Measurements from ENCODE around the gene SIRT5.

DNA sequence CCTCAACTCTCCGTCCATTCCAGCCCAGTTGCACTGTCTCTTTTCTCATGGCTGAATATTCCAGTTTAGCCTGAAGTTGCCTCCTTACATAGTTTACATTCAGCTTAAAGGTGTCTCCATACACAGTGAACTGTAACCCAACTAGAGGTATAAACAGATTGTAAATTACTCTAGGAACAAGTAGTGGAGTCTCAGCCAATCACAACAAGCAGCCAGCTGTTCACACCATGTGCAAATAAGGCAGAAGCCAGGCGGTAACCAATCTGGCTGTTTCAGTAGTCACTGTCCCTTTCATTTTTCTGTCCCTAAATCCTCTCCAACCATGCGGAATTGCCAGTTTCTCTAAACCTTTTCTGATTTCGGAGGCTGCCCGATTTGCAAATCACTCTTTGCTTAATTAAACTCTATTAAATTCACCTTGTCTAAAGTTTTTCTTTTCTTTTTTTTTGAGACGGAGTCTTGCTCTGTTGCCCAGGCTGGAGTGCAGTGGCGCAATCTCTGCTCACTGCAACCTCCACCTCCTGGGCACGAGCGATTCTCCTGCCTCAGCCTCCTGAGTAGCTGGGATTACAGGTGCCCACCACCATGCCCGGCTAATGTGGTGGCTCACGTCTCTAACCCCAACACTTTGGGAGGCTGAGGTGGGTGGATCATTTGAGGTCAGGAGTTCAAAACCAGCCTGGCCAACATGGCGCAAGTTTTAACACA, 49.4 kb upstream of the SIRT5 start:
- TF ChIP-seq, protein P1, sequence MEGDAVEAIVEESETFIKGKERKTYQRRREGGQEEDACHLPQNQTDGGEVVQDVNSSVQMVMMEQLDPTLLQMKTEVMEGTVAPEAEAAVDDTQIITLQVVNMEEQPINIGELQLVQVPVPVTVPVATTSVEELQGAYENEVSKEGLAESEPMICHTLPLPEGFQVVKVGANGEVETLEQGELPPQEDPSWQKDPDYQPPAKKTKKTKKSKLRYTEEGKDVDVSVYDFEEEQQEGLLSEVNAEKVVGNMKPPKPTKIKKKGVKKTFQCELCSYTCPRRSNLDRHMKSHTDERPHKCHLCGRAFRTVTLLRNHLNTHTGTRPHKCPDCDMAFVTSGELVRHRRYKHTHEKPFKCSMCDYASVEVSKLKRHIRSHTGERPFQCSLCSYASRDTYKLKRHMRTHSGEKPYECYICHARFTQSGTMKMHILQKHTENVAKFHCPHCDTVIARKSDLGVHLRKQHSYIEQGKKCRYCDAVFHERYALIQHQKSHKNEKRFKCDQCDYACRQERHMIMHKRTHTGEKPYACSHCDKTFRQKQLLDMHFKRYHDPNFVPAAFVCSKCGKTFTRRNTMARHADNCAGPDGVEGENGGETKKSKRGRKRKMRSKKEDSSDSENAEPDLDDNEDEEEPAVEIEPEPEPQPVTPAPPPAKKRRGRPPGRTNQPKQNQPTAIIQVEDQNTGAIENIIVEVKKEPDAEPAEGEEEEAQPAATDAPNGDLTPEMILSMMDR (IDR thresholded peaks at IDR 0.05; ENCODE audit: low read length) = no peak
- no peak for TF ChIP-seq EZH2phosphoT487 (IDR thresholded peaks at IDR 0.05; ENCODE audit: low read length)

Data from MM.1S (cell line).